PC-3 (cell line): ENCODE data around the gene HOXA6. TPM values are rescaled to one million over a fixed set of nuclear protein-coding genes. Genes with fewer than 3 reads are reported as not detected.
A peak's percentile ranks its signal among the peaks of the same experiment; 100 is the strongest.

Experiments
- ATAC-seq: fragments of 200-7000 bp; cut with Tn5 transposase; 2 replicates; pipeline ENCODE4 v1.9.1; 2020; ENCODE audit warnings: mild to moderate bottlenecking, moderate library complexity
- BruUV-seq: library from RNA; stranded (reverse); fragments of 400-500 nt; replicated peaks from 2 replicates; lab custom pipeline; 2021; lab: Mats Ljungman, UMichigan
- CTCF ChIA-PET: fragments of 300-600 bp; sonication (Branson Sonifier 250); formaldehyde crosslinking; loops from one replicate; lab custom pipeline; 2022; ENCODE audit warnings: antibody characterized with exemption; lab: Charles Lee
- POLR2A ChIA-PET: fragments of 300-600 bp; sonication (Branson Sonifier 250); formaldehyde crosslinking; loops from one replicate; lab custom pipeline; 2022; ENCODE audit warnings: antibody characterized with exemption; ENCODE audit not compliant: unreplicated experiment; lab: Charles Lee
- DNase-seq: peaks from one replicate; pipeline ENCODE4 v3.0.0-alpha.2; 2015
- H2AFZ ChIP-seq: fragments of 300-600 bp; sonication (generic); 2 replicates; pipeline ENCODE4 v1.6.0; 2016; ENCODE audit warnings: antibody characterized with exemption, low read length
- H3F3A ChIP-seq: fragments of 300-600 bp; sonication (generic); one replicate; pipeline ENCODE4 v1.6.0; 2017; ENCODE audit warnings: antibody characterized with exemption, low read length, control low read depth, mild to moderate bottlenecking; ENCODE audit not compliant: unreplicated experiment
- H3K27ac ChIP-seq: fragments of 300-600 bp; sonication (generic); 2 replicates; pipeline ENCODE4 v1.5.1; 2016; ENCODE audit warnings: mild to moderate bottlenecking, low read length
- H3K27me3 ChIP-seq: fragments of 300-600 bp; sonication (generic); 2 replicates; pipeline ENCODE4 v1.6.1; 2016; ENCODE audit warnings: low read length, mixed read lengths
- H3K36me3 ChIP-seq: fragments of 300-600 bp; sonication (generic); 2 replicates; pipeline ENCODE4 v1.6.1; 2016; ENCODE audit warnings: low read depth, mixed run types, low read length, mixed read lengths
- H3K4me1 ChIP-seq: fragments of 300-600 bp; sonication (generic); 2 replicates; pipeline ENCODE4 v1.5.1; 2016; ENCODE audit warnings: low read length; ENCODE audit not compliant: insufficient read depth
- H3K4me2 ChIP-seq: fragments of 300-600 bp; sonication (generic); 2 replicates; pipeline ENCODE4 v1.6.0; 2016; ENCODE audit warnings: low read length
- H3K4me3 ChIP-seq: fragments of 300-600 bp; sonication (generic); 2 replicates; pipeline ENCODE4 v1.5.1; 2016; ENCODE audit warnings: mild to moderate bottlenecking, low read length, mixed read lengths
- H3K79me2 ChIP-seq: fragments of 300-600 bp; sonication (generic); 2 replicates; pipeline ENCODE4 v1.6.1; 2017; ENCODE audit warnings: low read length, mixed read lengths
- H3K9ac ChIP-seq: fragments of 300-600 bp; sonication (generic); 2 replicates; pipeline ENCODE4 v1.6.0; 2016; ENCODE audit warnings: mild to moderate bottlenecking, low read length
- H3K9me2 ChIP-seq: fragments of 300-600 bp; sonication (generic); replicated peaks from 2 replicates; pipeline ENCODE4 v1.6.1; 2016; ENCODE audit warnings: mixed run types, low read length, mixed read lengths
- H3K9me3 ChIP-seq: fragments of 300-600 bp; sonication (generic); 2 replicates; pipeline ENCODE4 v1.6.1; 2016; ENCODE audit warnings: low read length, mixed read lengths
- H4K20me1 ChIP-seq: fragments of 300-600 bp; sonication (generic); 2 replicates; pipeline ENCODE4 v1.6.1; 2016; ENCODE audit warnings: low read length, mixed read lengths
- CTCF ChIP-seq: fragments of 300-600 bp; sonication (generic); conservative IDR thresholded peaks from 2 replicates; pipeline ENCODE4 v1.5.1; 2017; ENCODE audit warnings: antibody characterized with exemption, low read depth, mild to moderate bottlenecking, low read length
- EZH2 ChIP-seq: fragments of 300-600 bp; sonication (generic); IDR thresholded peaks from one replicate; pipeline ENCODE4 v1.6.1; 2017; ENCODE audit warnings: antibody characterized with exemption, mild to moderate bottlenecking, low read length; ENCODE audit not compliant: unreplicated experiment
- EZH2phosphoT487 ChIP-seq: fragments of 300-600 bp; sonication (generic); IDR thresholded peaks from 2 replicates; pipeline ENCODE4 v1.6.1; 2018; ENCODE audit warnings: mild to moderate bottlenecking, antibody characterized with exemption, low read length, borderline replicate concordance
- intact Hi-C: fragments of 100-400 bp; cut with micrococcal nuclease; formaldehyde crosslinking; loops from 2 replicates; pipeline ENCODE4 v1.9.0; 2023
- total RNA-seq: library from RNA; depleted of rRNA; stranded (reverse); fragments of >200 nt; gene quantifications from 2 replicates; pipeline ENCODE4 v1.2.3, GENCODE V29; 2014

HOXA6 gene
- total RNA-seq, 1 experiment from 2014 or later: 8.3 TPM

- H3K36me3 ChIP-seq: no peaks in the 10 kb centered on the region
- no peaks in the 10 kb centered on the region for H3K9me3 ChIP-seq
- H4K20me1 ChIP-seq: no peaks in the 10 kb centered on the region
- intact Hi-C loops: loop anchor here (2.0 kb wide), 1 partner anchor 297 kb away; no protein-coding TSS in a partner anchor
- H3F3A ChIP-seq: no peaks in the 10 kb centered on the region
- peak overlapping the region; percentile 73 for H3K9ac ChIP-seq
- H3K4me3 ChIP-seq: peak overlapping the region; percentile 78
- TF ChIP-seq EZH2: no peak
- no peak for TF ChIP-seq EZH2phosphoT487
- TF ChIP-seq CTCF: no peak
- H3K4me2 ChIP-seq: peak overlapping the region; percentile 92
- H3K27ac ChIP-seq: peak overlapping the region; percentile 84
- ChIA-PET CTCF (interaction anchor here (0.7 to 1.6 kb wide), 4 partner anchors 9 to 452 kb away, joined by 3 to 17 read pairs (median 8); no protein-coding TSS in a partner anchor), POLR2A (interaction anchor here (0.6 to 1.4 kb wide), 3 partner anchors 17 to 288 kb away, joined by 3 to 6 read pairs (median 4); no protein-coding TSS in a partner anchor)
- peaks cover 34% of the 10 kb centered on the region for H3K4me1 ChIP-seq
- H3K9me2 ChIP-seq: no peaks in the 10 kb centered on the region
- peak overlapping the region; percentile 74 for H2AFZ ChIP-seq
- BruUV-seq: no TSS peak
- no peak for ATAC-seq
- no peaks in the 10 kb centered on the region for H3K27me3 ChIP-seq
- peaks cover 66% of the 10 kb centered on the region for H3K79me2 ChIP-seq
- DNase-seq: peak; percentile 27
Measured at GRCh38 chr7:27151341-27151930, 3.9 kb upstream of the HOXA6 start.

- peaks cover 71% of the 10 kb centered on the region for H3K79me2 ChIP-seq
- no peaks in the 10 kb centered on the region for H3K9me2 ChIP-seq
- peak overlapping the region; percentile 92 for H3K4me2 ChIP-seq
- H3K9ac ChIP-seq: peak overlapping the region; percentile 73
- H3K36me3 ChIP-seq: no peaks in the 10 kb centered on the region
- CTCF ChIA-PET: interaction anchor here (0.5 to 1.4 kb wide), 5 partner anchors 10 to 451 kb away, joined by 3 to 17 read pairs (median 4); partner anchors contain the start of gene HOXA11
- no peaks in the 10 kb centered on the region for H4K20me1 ChIP-seq
- H2AFZ ChIP-seq: peak overlapping the region; percentile 74
- TSS peak; percentile 41 for BruUV-seq
- intact Hi-C loops: loop anchor here (1.0 to 2.0 kb wide), 3 partner anchors 286 to 296 kb away; partner anchors contain the start of gene SKAP2
- peak overlapping the region; percentile 78 for H3K4me3 ChIP-seq
- H3K27ac ChIP-seq: peak overlapping the region; percentile 84
- ATAC-seq (peak; percentile 33), DNase-seq (peak; percentile 86)
- TF ChIP-seq CTCF (peak; percentile 82), EZH2 (no peak)
- H3K9me3 ChIP-seq: no peaks in the 10 kb centered on the region
- H3K27me3 ChIP-seq: no peaks in the 10 kb centered on the region
- peaks cover 34% of the 10 kb centered on the region for H3K4me1 ChIP-seq
- no peaks in the 10 kb centered on the region for H3F3A ChIP-seq
- POLR2A ChIA-PET: interaction anchor here (0.6 to 1.4 kb wide), 3 partner anchors 16 to 288 kb away, joined by 3 to 6 read pairs (median 4); no protein-coding TSS in a partner anchor
Measured at GRCh38 chr7:27150568-27151340, 3.2 kb upstream of the HOXA6 start.
